Peyer's patch (tissue), 4 donors: ENCODE measurements around the gene NPC1. TPM values are rescaled to one million over a fixed set of nuclear protein-coding genes. Genes with fewer than 3 reads are reported as not detected.
A peak's percentile ranks its signal among the peaks of the same experiment; 100 is the strongest.

Experiments used
- DNase-seq, 3 donors: peaks; one replicate each; pipeline ENCODE4 v3.0.0-alpha.2; 2017 to 2019
- H3K27ac ChIP-seq, 4 donors: fragments of 200-600 bp; sonication (generic); one replicate each; pipeline ENCODE4 v1.5.1; 2016 to 2019
- H3K27me3 ChIP-seq, 2 donors: fragments of 200-600 bp; sonication (generic); one replicate each; pipeline ENCODE4 v1.5.1; 2019
- H3K36me3 ChIP-seq, 3 donors: fragments of 200-600 bp; sonication (generic); one replicate each; pipeline ENCODE4 v1.5.1; 2016 to 2019
- H3K4me1 ChIP-seq, 4 donors: fragments of 200-600 bp; sonication (generic); one replicate each; pipeline ENCODE4 v1.5.1; 2016 to 2019
- H3K4me3 ChIP-seq, 4 donors: fragments of 200-600 bp; sonication (generic); 1 replicate in 3 of 4; 2 replicates in 1 of 4; pipeline ENCODE4 v1.5.1; 2016 to 2019; ENCODE audit warnings: mild to moderate bottlenecking in 1 of 4
- H3K9me3 ChIP-seq, 4 donors: fragments of 200-600 bp; sonication (generic); one replicate each; pipeline ENCODE4 v1.5.1; 2016 to 2019; ENCODE audit warnings: mild to moderate bottlenecking in 1 of 4
- POLR2A ChIP-seq, 2 donors: fragments of 450-650 bp; IDR thresholded peaks; one replicate each; pipeline ENCODE4 v1.5.1; 2017; ENCODE audit warnings: antibody characterized with exemption in 2 of 2, mild to moderate bottlenecking in 2 of 2, moderate library complexity in 2 of 2
- total RNA-seq, 4 donors: library from RNA; depleted of rRNA; stranded (reverse); fragments of >200 nt; gene quantifications; one replicate each; pipeline ENCODE4 v1.1.0, GENCODE V29; 2016
- TF ChIP-seq, protein P1 (sequence below), 6 experiments: fragments of 450-650 bp in 4 of 6; fragments of 200-600 bp in 2 of 6; sonication (generic) in 1 of 6; IDR thresholded peaks; one replicate each; pipeline ENCODE4 v1.5.1; 2017 to 2019; ENCODE audit warnings: antibody characterized with exemption in 6 of 6, mild to moderate bottlenecking in 3 of 6, moderate library complexity in 1 of 6

Gene NPC1
- total RNA-seq, 4 donors from 2014 or later, result 62.7 to 80.1 (median 71.3) TPM

DNA sequence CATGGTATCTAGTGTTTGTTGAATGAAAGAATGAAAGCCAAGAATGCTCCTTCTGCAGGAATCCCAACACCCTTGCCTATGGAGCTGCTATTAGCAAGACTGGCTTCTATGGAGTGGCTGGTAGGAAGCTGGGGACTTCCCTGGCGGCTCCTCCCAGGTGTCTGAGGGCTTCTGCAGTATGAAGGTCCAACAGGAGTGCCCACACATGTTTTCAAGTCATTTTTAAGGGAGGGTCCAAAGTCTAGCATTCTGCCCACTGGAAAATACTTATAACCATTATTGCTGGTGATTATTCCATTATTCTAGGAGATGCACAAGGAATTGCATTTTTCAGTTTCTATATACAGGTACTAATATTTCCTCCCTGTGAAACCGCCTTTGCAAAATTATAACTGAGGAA, 21.9 kb upstream of the NPC1 start:
- Histone ChIP-seq H3K9me3 (no peaks in the 10 kb centered on the region), H3K4me1 (peaks cover 0 to 15% (median 0%) of the 10 kb centered on the region in 4 donors), H3K27me3 (no peaks in the 10 kb centered on the region), H3K36me3 (no peaks in the 10 kb centered on the region), H3K27ac (no peak overlapping the region), H3K4me3 (no peak overlapping the region)
- no peak for TF ChIP-seq POLR2A (IDR thresholded peaks at IDR 0.05)
- TF ChIP-seq, protein P1, sequence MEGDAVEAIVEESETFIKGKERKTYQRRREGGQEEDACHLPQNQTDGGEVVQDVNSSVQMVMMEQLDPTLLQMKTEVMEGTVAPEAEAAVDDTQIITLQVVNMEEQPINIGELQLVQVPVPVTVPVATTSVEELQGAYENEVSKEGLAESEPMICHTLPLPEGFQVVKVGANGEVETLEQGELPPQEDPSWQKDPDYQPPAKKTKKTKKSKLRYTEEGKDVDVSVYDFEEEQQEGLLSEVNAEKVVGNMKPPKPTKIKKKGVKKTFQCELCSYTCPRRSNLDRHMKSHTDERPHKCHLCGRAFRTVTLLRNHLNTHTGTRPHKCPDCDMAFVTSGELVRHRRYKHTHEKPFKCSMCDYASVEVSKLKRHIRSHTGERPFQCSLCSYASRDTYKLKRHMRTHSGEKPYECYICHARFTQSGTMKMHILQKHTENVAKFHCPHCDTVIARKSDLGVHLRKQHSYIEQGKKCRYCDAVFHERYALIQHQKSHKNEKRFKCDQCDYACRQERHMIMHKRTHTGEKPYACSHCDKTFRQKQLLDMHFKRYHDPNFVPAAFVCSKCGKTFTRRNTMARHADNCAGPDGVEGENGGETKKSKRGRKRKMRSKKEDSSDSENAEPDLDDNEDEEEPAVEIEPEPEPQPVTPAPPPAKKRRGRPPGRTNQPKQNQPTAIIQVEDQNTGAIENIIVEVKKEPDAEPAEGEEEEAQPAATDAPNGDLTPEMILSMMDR (IDR thresholded peaks at IDR 0.05), result no peak
- no peak for DNase-seq

DNA sequence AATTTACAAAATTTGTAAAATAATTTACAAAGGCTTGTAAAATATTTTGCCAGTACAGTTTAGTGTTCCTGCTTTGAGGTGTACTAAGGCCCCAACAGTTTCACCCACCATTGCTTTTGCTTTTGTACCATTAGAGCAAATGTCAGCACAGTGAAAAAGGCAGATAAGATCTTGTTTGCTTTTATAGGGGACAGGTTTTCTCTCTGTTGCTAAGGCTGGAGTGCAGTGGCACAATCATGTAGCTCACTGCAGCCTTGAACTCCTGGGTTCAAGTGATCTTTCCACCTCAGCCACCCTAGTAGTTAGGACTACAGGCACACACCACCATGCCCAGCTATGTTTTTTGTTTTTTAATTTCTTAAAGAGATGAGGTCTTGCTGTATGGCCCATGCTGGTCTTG, 19.6 kb upstream of the NPC1 start:
- Histone ChIP-seq H3K27ac (no peak overlapping the region), H3K9me3 (no peaks in the 10 kb centered on the region), H3K4me1 (peaks cover 0 to 15% (median 0%) of the 10 kb centered on the region in 4 donors), H3K27me3 (no peaks in the 10 kb centered on the region), H3K36me3 (no peaks in the 10 kb centered on the region), H3K4me3 (no peak overlapping the region)
- TF ChIP-seq, protein P1 (IDR thresholded peaks at IDR 0.05), result no peak
- no peak for TF ChIP-seq POLR2A (IDR thresholded peaks at IDR 0.05)
- no peak for DNase-seq

DNA sequence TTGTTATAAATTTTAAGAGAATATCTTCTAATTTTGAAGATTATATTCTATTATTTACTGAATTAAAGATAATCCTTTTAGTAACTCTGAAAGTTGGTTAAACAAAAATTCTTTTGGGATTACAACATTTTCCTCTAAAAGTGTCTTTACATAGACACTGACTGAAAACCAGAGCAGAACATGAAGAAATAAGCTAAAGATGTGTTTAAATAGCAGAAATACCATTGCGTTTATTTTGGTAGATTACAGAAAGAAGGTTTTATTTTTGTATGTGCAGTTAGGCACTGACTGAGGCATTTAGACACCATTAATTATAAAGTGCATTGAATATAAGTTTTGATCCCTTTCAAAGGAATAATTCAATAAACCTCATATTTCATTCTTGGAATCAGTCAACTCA, 13.5 kb upstream of the NPC1 start:
- H3K4me1 ChIP-seq, result no peaks in the 10 kb centered on the region
- TF ChIP-seq POLR2A (IDR thresholded peaks at IDR 0.05), result no peak
- TF ChIP-seq, protein P1 (IDR thresholded peaks at IDR 0.05), result no peak
- H3K36me3 ChIP-seq, result no peaks in the 10 kb centered on the region
- H3K9me3 ChIP-seq, result no peaks in the 10 kb centered on the region
- H3K27me3 ChIP-seq, result no peaks in the 10 kb centered on the region
- no peak overlapping the region for H3K4me3 ChIP-seq
- no peak overlapping the region for H3K27ac ChIP-seq
- DNase-seq, result no peak

DNA sequence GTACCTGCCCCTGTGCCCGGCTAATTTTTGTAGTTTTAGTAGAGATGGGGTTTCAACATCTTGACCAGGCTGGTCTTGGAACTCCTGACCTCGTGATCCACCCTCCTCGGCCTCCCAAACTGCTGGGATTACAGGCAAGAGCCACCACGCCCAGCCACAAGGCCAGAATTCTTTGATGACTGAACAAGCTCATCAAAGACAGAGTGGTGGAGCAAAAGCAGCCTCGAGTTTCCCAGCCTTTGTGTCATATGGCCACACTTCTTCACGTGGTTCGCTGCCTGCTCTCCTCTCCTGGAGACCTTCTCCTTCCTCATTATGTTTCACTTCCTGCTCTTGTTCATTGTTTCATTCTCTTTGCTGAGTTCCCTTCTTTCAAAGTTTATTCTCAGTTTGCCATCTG, 9.9 kb upstream of the NPC1 start:
- no peaks in the 10 kb centered on the region for H3K9me3 ChIP-seq

DNA sequence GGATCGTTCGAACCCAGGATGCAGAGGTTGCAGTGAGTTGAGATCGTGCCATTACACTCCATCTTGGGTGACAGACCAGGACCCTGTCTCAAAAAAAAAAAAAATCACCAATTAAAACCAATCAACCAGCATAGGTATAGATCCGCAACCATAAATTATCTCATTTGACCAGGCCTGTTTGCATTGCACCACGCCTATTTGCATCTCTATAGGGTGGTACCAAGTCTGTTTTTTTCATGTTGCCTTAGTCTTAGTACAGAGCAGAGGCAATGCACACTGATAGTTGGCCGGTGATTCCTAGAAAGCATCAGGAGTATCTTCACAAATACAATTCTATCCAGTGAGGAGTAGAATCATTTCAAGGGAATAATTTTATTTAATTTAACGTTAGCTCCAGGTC, 9.3 kb upstream of the NPC1 start:
- Histone ChIP-seq H3K4me3 (no peak overlapping the region), H3K36me3 (no peaks in the 10 kb centered on the region)

More for the DNA sequence above, 9.9 kb upstream of the NPC1 start:
- H3K4me3 ChIP-seq, result no peak overlapping the region
- no peak for TF ChIP-seq POLR2A (IDR thresholded peaks at IDR 0.05)
- TF ChIP-seq, protein P1 (IDR thresholded peaks at IDR 0.05), result no peak
- H3K36me3 ChIP-seq, result no peaks in the 10 kb centered on the region
- no peaks in the 10 kb centered on the region for H3K27me3 ChIP-seq
- peak in 1 of 3 donors; percentile 26 for DNase-seq
- H3K4me1 ChIP-seq, result no peaks in the 10 kb centered on the region
- H3K27ac ChIP-seq, result no peak overlapping the region

More for the DNA sequence above, 9.3 kb upstream of the NPC1 start:
- Histone ChIP-seq H3K4me1 (no peaks in the 10 kb centered on the region), H3K9me3 (no peaks in the 10 kb centered on the region), H3K27ac (no peak overlapping the region), H3K27me3 (no peaks in the 10 kb centered on the region)
- no peak for TF ChIP-seq POLR2A (IDR thresholded peaks at IDR 0.05)
- TF ChIP-seq, protein P1 (IDR thresholded peaks at IDR 0.05), result no peak
- DNase-seq, result no peak
